A673 (cell line): Measurements from ENCODE around the gene RXFP4.

Source experiments
- EZH2 ChIP-seq: fragments of 200-600 bp; sonication (generic); IDR thresholded peaks from 2 replicates; pipeline ENCODE4 v1.6.1; 2017; ENCODE audit warnings: borderline replicate concordance, low read depth, mild to moderate bottlenecking, mixed read lengths, antibody characterized with exemption, low read length; ENCODE audit not compliant: poor library complexity, severe bottlenecking
- TF ChIP-seq, protein P1 (sequence below): fragments of 300-800, 200-600 bp; sonication (generic); conservative IDR thresholded peaks from 2 replicates; pipeline ENCODE4 v1.5.1; 2017; ENCODE audit warnings: low read depth, mild to moderate bottlenecking, antibody characterized with exemption, low read length, moderate library complexity, mixed read lengths

DNA sequence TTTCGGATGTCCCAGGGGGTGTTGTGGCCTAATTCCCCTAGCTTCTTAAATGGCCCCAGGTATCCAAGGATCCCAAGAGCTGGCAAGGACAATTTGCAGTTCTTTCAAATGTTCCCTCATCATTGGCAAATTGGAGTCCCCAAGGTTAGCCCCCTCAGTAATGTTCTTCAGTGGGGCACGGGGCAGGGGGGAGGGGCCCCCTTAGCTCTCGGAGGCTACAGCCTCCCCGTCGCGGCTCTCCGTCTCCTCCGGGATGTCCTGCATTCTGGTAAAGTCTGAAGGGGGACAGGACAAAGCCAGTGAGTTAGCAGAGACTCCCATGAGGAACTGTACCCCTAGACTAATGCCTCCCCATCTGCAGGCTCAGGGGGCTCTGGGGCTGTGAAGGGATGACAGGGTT, 6.3 kb downstream of the RXFP4 start:
- TF ChIP-seq, protein P1, sequence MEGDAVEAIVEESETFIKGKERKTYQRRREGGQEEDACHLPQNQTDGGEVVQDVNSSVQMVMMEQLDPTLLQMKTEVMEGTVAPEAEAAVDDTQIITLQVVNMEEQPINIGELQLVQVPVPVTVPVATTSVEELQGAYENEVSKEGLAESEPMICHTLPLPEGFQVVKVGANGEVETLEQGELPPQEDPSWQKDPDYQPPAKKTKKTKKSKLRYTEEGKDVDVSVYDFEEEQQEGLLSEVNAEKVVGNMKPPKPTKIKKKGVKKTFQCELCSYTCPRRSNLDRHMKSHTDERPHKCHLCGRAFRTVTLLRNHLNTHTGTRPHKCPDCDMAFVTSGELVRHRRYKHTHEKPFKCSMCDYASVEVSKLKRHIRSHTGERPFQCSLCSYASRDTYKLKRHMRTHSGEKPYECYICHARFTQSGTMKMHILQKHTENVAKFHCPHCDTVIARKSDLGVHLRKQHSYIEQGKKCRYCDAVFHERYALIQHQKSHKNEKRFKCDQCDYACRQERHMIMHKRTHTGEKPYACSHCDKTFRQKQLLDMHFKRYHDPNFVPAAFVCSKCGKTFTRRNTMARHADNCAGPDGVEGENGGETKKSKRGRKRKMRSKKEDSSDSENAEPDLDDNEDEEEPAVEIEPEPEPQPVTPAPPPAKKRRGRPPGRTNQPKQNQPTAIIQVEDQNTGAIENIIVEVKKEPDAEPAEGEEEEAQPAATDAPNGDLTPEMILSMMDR = no peak
- no peak for TF ChIP-seq EZH2
